K562 (cell line): ENCODE data around the gene SLC29A4. TPM values are rescaled to one million over a fixed set of nuclear protein-coding genes. Genes with fewer than 3 reads are reported as not detected.
"Not testable (repeated sequence)": the region's sequence is repeated elsewhere in the genome, so short reads cannot be mapped to it uniquely, and the experiment has no call there.

Experiments
- ATAC-seq: fragments of 200-7000 bp; cut with Tn5 transposase; 3 replicates; pipeline ENCODE4 v1.9.1; 2020; ENCODE audit warnings: moderate library complexity
- BruUV-seq: library from RNA; stranded (reverse); fragments of 400-500 nt; replicated peaks from 2 replicates; lab custom pipeline; 2021; lab: Mats Ljungman, UMichigan
- CTCF ChIA-PET: fragments of 300-600 bp; formaldehyde crosslinking; extraction: SDS; loops from one replicate; lab custom pipeline; 2021; ENCODE audit warnings: low intra/inter-chr PET ratio; lab: Yijun Ruan, JAX
- POLR2A ChIA-PET: fragments of 300-600, 350-650 bp; sonication (Branson Sonifier 250); formaldehyde crosslinking; extraction: SDS; loops from one replicate; lab custom pipeline; 2021; ENCODE audit warnings: antibody characterized with exemption, inconsistent platforms; lab: Yijun Ruan, JAX
- DNase-seq, 4 experiments: peaks; one replicate each; pipeline versions ENCODE4 v3.0.0 to v3.0.0-alpha.2; 2011 to 2018; ENCODE audit warnings: low spot score in 3 of 4, mixed read lengths in 3 of 4; ENCODE audit errors: extremely low read depth in 1 of 4
- FAIRE-seq: peaks from 2 replicates; lab custom pipeline; 2011; peaks lifted over from hg19 to GRCh38; lab: Jason Lieb, UNC
- H2AFZ ChIP-seq: 2 replicates; pipeline ENCODE4 v1.6.0; 2011; ENCODE audit warnings: low read depth, low read length, control low read depth, inconsistent platforms
- H3K27ac ChIP-seq: fragments of 200-600 bp; 3 replicates; pipeline ENCODE4 v1.8.0; 2011; ENCODE audit warnings: low read depth, mild to moderate bottlenecking, control low read depth, inconsistent platforms, low read length, moderate library complexity, mixed read lengths; ENCODE audit errors: extremely low read depth
- H3K27me3 ChIP-seq, 2 experiments: fragments of 300-600 bp in 1 of 2; 2 replicates in 1 of 2; 3 replicates in 1 of 2; pipeline versions ENCODE4 v1.6.0 to v1.8.0; 2011; ENCODE audit warnings: inconsistent platforms in 2 of 2, low read length in 2 of 2, mild to moderate bottlenecking in 1 of 2, mixed read lengths in 1 of 2, moderate library complexity in 1 of 2; ENCODE audit not compliant: control insufficient read depth in 2 of 2, insufficient read depth in 2 of 2
- H3K36me3 ChIP-seq: fragments of 300-600 bp; 3 replicates; pipeline ENCODE4 v1.8.0; 2011; ENCODE audit warnings: mild to moderate bottlenecking, low read length, inconsistent platforms; ENCODE audit not compliant: control insufficient read depth, insufficient read depth
- H3K4me1 ChIP-seq, 2 experiments: fragments of 200-600 bp in 1 of 2; replicated peaks in 1 of 2; 2 replicates in 1 of 2; 3 replicates in 1 of 2; pipeline versions ENCODE4 v1.5.1 to v1.8.0; 2011; ENCODE audit warnings: inconsistent platforms in 2 of 2, low read length in 2 of 2, mild to moderate bottlenecking in 1 of 2, mixed read lengths in 1 of 2, moderate library complexity in 1 of 2; ENCODE audit not compliant: control insufficient read depth in 2 of 2, insufficient read depth in 2 of 2
- H3K4me2 ChIP-seq: 2 replicates; pipeline ENCODE4 v1.6.1; 2011; ENCODE audit warnings: low read length, control low read depth, inconsistent platforms, mixed read lengths; ENCODE audit not compliant: insufficient read depth
- H3K4me3 ChIP-seq: fragments of 200-600 bp; sonication (generic), shearing (Covaris generic); 2 replicates; pipeline ENCODE4 v1.5.1; 2016; ENCODE audit warnings: control low read depth, inconsistent platforms
- H3K79me2 ChIP-seq: fragments of 200-600 bp; 3 replicates; pipeline ENCODE4 v1.8.0; 2011; ENCODE audit warnings: low read length, inconsistent platforms; ENCODE audit not compliant: control insufficient read depth, insufficient read depth
- H3K9ac ChIP-seq, 2 experiments: 2 replicates each; pipeline versions ENCODE4 v1.6.0 to v1.6.1; 2011; ENCODE audit warnings: low read depth in 2 of 2, low read length in 2 of 2, control low read depth in 1 of 2, inconsistent platforms in 1 of 2, mild to moderate bottlenecking in 1 of 2, mixed read lengths in 1 of 2; ENCODE audit not compliant: insufficient read depth in 1 of 2
- H3K9me1 ChIP-seq: one replicate; pipeline ENCODE4 v1.6.0; 2011; ENCODE audit warnings: inconsistent platforms, mild to moderate bottlenecking, low read length, moderate library complexity; ENCODE audit not compliant: control insufficient read depth, insufficient read depth
- H3K9me3 ChIP-seq: replicated peaks from 2 replicates; pipeline ENCODE4 v1.5.1; 2011; ENCODE audit warnings: low read depth, low read length, inconsistent platforms; ENCODE audit not compliant: control insufficient read depth, insufficient read depth
- H4K20me1 ChIP-seq: replicated peaks from 2 replicates; pipeline ENCODE4 v1.6.1; 2011; ENCODE audit warnings: low read length, inconsistent platforms, mixed read lengths; ENCODE audit not compliant: control insufficient read depth, insufficient read depth
- POLR2G ChIP-seq: fragments of 200-400 bp; formaldehyde crosslinking; IDR thresholded peaks from 2 replicates; pipeline ENCODE4 v1.6.1; 2017; ENCODE audit warnings: low read depth, mild to moderate bottlenecking, antibody characterized with exemption, low read length, moderate library complexity
- TAF15 ChIP-seq: fragments of 200-400 bp; formaldehyde crosslinking; IDR thresholded peaks from 2 replicates; pipeline ENCODE4 v1.6.1; 2017; ENCODE audit warnings: mild to moderate bottlenecking, low read depth, low read length, moderate library complexity
- WGBS: fragments of 100-300 bp; shearing (Covaris generic); methylation state at CpG from one replicate; pipeline ENCODE4 v1.1.6; 2016; ENCODE audit warnings: low coverage, mixed read lengths; ENCODE audit not compliant: insufficient coverage; ENCODE audit errors: missing lambda C conversion rate; 5-methylcytosine and 5-hydroxymethylcytosine counted together
- in situ Hi-C: fragments of 300-500 bp; cut with MboI; formaldehyde crosslinking; loops from 4 replicates; pipeline ENCODE4 v1.15.0; 2018; ENCODE audit warnings: inconsistent platforms, mixed read lengths
- intact Hi-C: fragments of 100-400 bp; cut with micrococcal nuclease; formaldehyde crosslinking; loops from 2 replicates; pipeline ENCODE4 v1.14.2; 2022
- polyA plus RNA-seq, 8 experiments: library from polyadenylated mRNA; depleted of rRNA in 4 of 8; stranded (reverse) in 5 of 8; unstranded in 3 of 8; fragments of >200 nt; fragmentation: Nextera tagmentation in 2 of 8; fragmentation: Illumina TruSeq in 1 of 8; extraction: Ambion mirVana in 2 of 8; extraction: Trizol in 1 of 8; gene quantifications; 2 replicates each; pipeline versions ENCODE4 v1.2.1 to v1.2.3, GENCODE V29; 2011 to 2014; ENCODE audit warnings: inconsistent platforms in 1 of 8, missing spikeins in 1 of 8
- total RNA-seq, 7 experiments: library from RNA; depleted of rRNA in 6 of 7; stranded (reverse); fragments of >200 nt in 6 of 7; fragmentation: Illumina TruSeq in 2 of 7; extraction: Trizol in 2 of 7; gene quantifications; 2 replicates each; pipeline versions ENCODE4 v1.2.1 to v1.2.3, GENCODE V29; 2011 to 2021; ENCODE audit warnings: low replicate concordance in 1 of 7

SLC29A4 gene
- total and polyA plus RNA-seq, 9 of the 15 experiments (the other 6 are each of a cell fraction or from before 2014, with no cell fraction given): 0.01 to 1.2 (median 0.37) TPM

DNA sequence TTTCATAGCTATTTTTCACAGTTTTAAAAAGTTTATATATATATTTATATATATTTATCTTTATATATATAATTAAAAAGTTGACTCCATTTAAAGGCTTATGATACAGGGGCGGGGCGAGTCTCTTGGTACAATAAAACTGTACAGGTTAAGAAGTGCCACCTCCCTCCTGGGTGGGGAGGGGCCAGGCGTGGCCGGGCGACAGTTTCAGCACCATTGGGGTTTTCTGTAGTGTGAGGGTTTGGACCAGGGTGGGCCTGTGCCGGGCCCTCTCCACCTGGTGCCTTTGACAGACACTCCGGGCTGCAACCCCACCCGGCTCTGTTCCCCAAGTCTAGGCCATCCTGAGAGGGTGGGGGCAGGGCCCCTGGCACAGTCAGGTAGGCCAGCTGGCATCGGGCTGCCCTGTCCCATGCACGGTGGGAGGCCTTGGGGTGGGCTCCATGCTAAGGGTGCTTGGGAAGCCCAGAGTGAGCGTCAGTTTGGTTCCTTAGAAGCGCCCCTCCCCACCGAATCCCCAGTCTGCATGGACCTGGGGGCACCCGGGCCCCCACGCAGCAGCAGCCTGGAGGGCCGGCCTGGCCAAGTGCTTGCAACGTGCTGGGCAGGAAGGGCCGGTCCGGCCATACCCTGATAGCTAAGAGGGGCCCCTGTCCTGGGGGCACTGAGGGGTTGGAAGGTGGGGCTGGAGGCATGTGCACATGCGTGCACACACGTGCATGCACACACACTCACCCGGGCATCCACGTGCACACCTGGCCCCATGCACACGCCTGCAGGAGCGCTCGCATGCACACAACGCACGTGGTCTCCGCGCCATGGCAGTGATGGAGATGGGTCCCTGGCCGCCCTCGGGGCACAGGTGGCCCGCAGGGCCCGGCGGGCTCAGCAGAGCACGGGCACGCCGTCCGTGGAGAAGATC, 24.7 kb downstream of the SLC29A4 start:
- DNase-seq, intact Hi-C loops, H3K9ac ChIP-seq, H3K36me3 ChIP-seq, H3K4me2 ChIP-seq, in situ Hi-C loops, H3K27ac ChIP-seq, H3K79me2 ChIP-seq, BruUV-seq, FAIRE-seq, H4K20me1 ChIP-seq, CTCF ChIA-PET, H2AFZ ChIP-seq, H3K9me1 ChIP-seq, H3K4me3 ChIP-seq, POLR2A ChIA-PET, H3K9me3 ChIP-seq, ATAC-seq: not testable (repeated sequence)
- 83% methylated on average over 20 of the region's 39 CpGs for WGBS
- TF ChIP-seq POLR2G: peak; percentile 41
- peaks cover 0 to 16% of the 10 kb centered on the region in 2 experiments; a peak in 2 of 5 replicates for H3K4me1 ChIP-seq
- H3K27me3 ChIP-seq: peaks cover 0 to 13% of the 10 kb centered on the region in 2 experiments; a peak in 2 of 5 replicates

DNA sequence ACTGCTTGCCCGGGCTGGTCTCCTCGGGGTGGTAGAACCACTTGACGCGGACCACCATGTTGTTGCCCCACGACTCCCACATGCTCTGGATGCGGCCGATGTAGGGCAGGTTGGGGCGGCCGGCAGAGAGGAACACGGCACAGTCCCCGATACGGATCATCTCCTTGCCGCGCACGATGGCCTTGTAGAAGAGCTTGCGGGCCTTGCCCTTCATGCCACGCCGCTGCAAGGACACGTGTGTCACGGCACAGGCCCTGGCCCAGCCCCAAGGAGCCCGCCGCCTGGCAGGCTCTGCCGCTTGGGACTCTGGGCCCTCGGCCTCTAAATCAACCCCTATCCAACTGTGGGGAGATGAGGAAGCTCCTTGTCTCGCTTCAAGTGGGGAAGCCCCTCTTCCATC, 26.4 kb downstream of the SLC29A4 start:
- peaks cover 7% of the 10 kb centered on the region; the same call in 2 of the 3 replicates for H3K36me3 ChIP-seq
- no peaks in the 10 kb centered on the region for H3K9me1 ChIP-seq
- in situ Hi-C loops: no loop called here
- H3K4me3 ChIP-seq: no peak overlapping the region
- TF ChIP-seq POLR2G (0 out of 2 replicates have a peak, but pooled peaks have one; percentile 21), TAF15 (no peak)
- no peaks in the 10 kb centered on the region for H4K20me1 ChIP-seq
- BruUV-seq: no TSS peak
- no peak overlapping the region for H2AFZ ChIP-seq
- CTCF ChIA-PET: no interaction called here
- H3K4me2 ChIP-seq: no peak overlapping the region
- intact Hi-C loops: no loop called here
- no peaks in the 10 kb centered on the region for H3K4me1 ChIP-seq
- no peaks in the 10 kb centered on the region for H3K9me3 ChIP-seq
- no peak for ATAC-seq
- WGBS: 84% methylated on average over 16 of the region's 25 CpGs
- H3K79me2 ChIP-seq: no peaks in the 10 kb centered on the region
- no peak overlapping the region for H3K9ac ChIP-seq
- no peak for FAIRE-seq
- no peaks in the 10 kb centered on the region for H3K27me3 ChIP-seq
- POLR2A ChIA-PET: interaction anchor here (0.6 to 1.3 kb wide), 2 partner anchors 11 to 12 kb away, joined by 3 to 4 read pairs; no protein-coding TSS in a partner anchor
- no peak for DNase-seq
- H3K27ac ChIP-seq: no peak overlapping the region
